Measurements from ENCODE around the gene RGL1. TPM values are rescaled to one million over a fixed set of nuclear protein-coding genes. Genes with fewer than 3 reads are reported as not detected.

RGL1 gene
- total and polyA plus RNA-seq, 2 donors (not counting 3 experiments of a cell fraction or from before 2014, with no cell fraction given): 19.8 to 35.3 TPM

DNA sequence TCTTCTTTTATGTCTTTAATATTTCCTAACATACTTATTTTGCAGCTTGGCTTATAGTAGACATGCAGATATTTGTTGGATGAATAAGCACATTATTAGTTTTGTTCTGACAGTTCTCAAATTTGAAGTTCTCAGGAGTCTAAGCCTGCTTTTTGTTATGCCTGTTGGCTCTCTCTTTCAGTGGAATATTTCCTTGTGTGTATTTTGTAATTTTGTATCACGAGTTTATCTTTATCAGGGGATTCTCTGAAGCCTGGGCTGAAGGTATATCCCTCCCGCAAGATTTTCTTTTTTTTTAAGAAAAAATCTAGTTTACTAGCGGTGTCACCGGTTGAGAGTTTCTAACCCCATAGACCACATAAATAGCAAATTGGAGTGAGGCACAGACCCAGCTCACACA is 105.9 kb downstream of the RGL1 start:
- ChIA-PET POLR2A (no interaction called here), CTCF (interaction anchor here (1.2 kb wide), 1 partner anchor 226 kb away, joined by 5 read pairs; no protein-coding TSS in a partner anchor)
- Histone ChIP-seq H3K4me1 (ENCODE audit: control insufficient read depth, extremely low read depth, insufficient read depth, low read length) (peaks cover 26% of the 10 kb centered on the region), H4K20me1 (replicated peaks; ENCODE audit: control insufficient read depth, extremely low read depth, insufficient read depth, low read length) (no peaks in the 10 kb centered on the region), H2AFZ (ENCODE audit: low read depth, low read length) (no peak overlapping the region), H3K27me3 (ENCODE audit: control insufficient read depth in 2 of 2, insufficient read depth in 2 of 2, low read length in 2 of 2) (no peaks in the 10 kb centered on the region), H3K4me3 (replicated peaks in 1 of 3; ENCODE audit: insufficient read depth in 1 of 3, low read depth in 1 of 3, low read length in 3 of 3) (no peak overlapping the region), H3K79me2 (ENCODE audit: control insufficient read depth, insufficient read depth, low read length) (no peaks in the 10 kb centered on the region), H3K9me3 (replicated peaks; ENCODE audit: control insufficient read depth, insufficient read depth, low read length) (no peaks in the 10 kb centered on the region), H3K9me1 (replicated peaks; ENCODE audit: control insufficient read depth, extremely low read depth, insufficient read depth, low read length) (no peaks in the 10 kb centered on the region), H3K4me2 (ENCODE audit: insufficient read depth, low read length) (no peak overlapping the region), H3K36me3 (ENCODE audit: control insufficient read depth in 2 of 2, extremely low read depth in 1 of 2, insufficient read depth in 2 of 2, low read length in 2 of 2) (peaks cover 15 to 20% of the 10 kb centered on the region in 2 experiments), H3K27ac (ENCODE audit: insufficient read depth, low read depth, low read length) (no peak overlapping the region), H3K9ac (replicated peaks; ENCODE audit: extremely low read depth, insufficient read depth, low read length) (no peak overlapping the region)
- no TSS peak for BruUV-seq (replicated peaks)
- no peak for FAIRE-seq
- no peak for TF ChIP-seq POLR2AphosphoS5 (IDR thresholded peaks at IDR 0.05; ENCODE audit: insufficient read depth, low read depth, low read length)
- TF ChIP-seq MYC (IDR thresholded peaks at IDR 0.05; ENCODE audit: low read depth, low read length): no peak
- no peak for TF ChIP-seq FOS (IDR thresholded peaks at IDR 0.05; ENCODE audit: borderline replicate concordance, insufficient read depth, low read length)
- TF ChIP-seq MAX (IDR thresholded peaks at IDR 0.05; ENCODE audit: insufficient read depth, insufficient read length): no peak
- TF ChIP-seq GATA2 (IDR thresholded peaks at IDR 0.05; ENCODE audit: insufficient read depth, insufficient read length, low read depth, low read length): no peak
- TF ChIP-seq CTCF (IDR thresholded peaks at IDR 0.05; ENCODE audit: extremely low read depth in 1 of 2, insufficient read depth in 1 of 2, low read depth in 1 of 2, low read length in 2 of 2): no peak
- no peak for TF ChIP-seq POLR2A (IDR thresholded peaks at IDR 0.05; ENCODE audit: low read depth, low read length)
- no peak for TF ChIP-seq JUN (IDR thresholded peaks at IDR 0.05; ENCODE audit: borderline replicate concordance, insufficient read depth, insufficient read length, low read depth)
- TF ChIP-seq EZH2 (IDR thresholded peaks at IDR 0.05; ENCODE audit: borderline replicate concordance, low read depth, low read length, severe bottlenecking): no peak
- dilution Hi-C loops (cut with MboI; ENCODE audit: extremely low pct_ligation_motif_present, low sequenced_read_pairs): no loop called here
- intact Hi-C loops (cut with micrococcal nuclease): no loop called here
- no peak for DNase-seq (ENCODE audit: low read depth, low spot score)

Measured in endothelial cell of umbilical vein (primary cell).